ENCODE results near the gene CHPT1. TPM values are rescaled to one million over a fixed set of nuclear protein-coding genes. Genes with fewer than 3 reads are reported as not detected.

CHPT1 gene
- total and polyA plus RNA-seq, 9 of the 15 experiments (the other 6 are each of a cell fraction or from before 2014, with no cell fraction given), result 15.3 to 210 (median 91.9) TPM

DNA sequence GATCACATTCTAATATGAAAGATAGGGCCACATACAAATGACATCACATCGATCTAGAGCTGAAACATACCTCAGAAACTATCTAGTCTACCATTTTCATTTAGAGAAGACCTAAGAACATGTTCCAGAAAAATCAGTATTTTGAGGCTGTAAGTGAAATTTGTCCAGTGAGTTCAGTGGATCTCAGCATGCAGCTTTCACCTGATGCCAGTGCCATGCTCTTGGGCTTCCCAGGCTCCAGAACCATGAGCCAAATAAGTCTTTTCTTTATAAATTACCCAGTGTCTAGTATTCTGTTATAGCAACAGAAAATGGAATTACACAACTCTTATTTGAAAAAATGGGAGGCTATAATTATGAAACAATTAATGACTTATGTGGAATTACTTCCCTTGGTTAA is 9.0 kb downstream of the CHPT1 start (continued):
- TF ChIP-seq TEAD1 (CRISPR knock-in tag; IDR thresholded peaks at IDR 0.05), result no peak
- TF ChIP-seq IFI16 (CRISPR knock-in tag; IDR thresholded peaks at IDR 0.05), result no peak
- TF ChIP-seq RUNX1 (IDR thresholded peaks at IDR 0.05; ENCODE audit: low read depth), result no peak
- no peak for TF ChIP-seq RNF2 (IDR thresholded peaks at IDR 0.05)
- TF ChIP-seq EZH2 (IDR thresholded peaks at IDR 0.05; ENCODE audit: borderline replicate concordance, low read depth, low read length), result no peak

GRCh38 chr12:101707131-101707782 is 9.8 kb downstream of the CHPT1 start:
- DNase-seq (ENCODE audit: extremely low read depth in 1 of 4, low spot score in 3 of 4) (peak; percentile 25 to 77 (median 46)), ATAC-seq (peak; percentile 89), FAIRE-seq (peak; percentile 79)
- Histone ChIP-seq H3K9me1 (ENCODE audit: control insufficient read depth, insufficient read depth, low read length) (peaks cover 4% of the 10 kb centered on the region), H3K27ac (ENCODE audit: extremely low read depth, low read depth, low read length) (peak overlapping the region; percentile 65; the same call in 2 of the 3 replicates), H3K4me1 (replicated peaks in 1 of 2; ENCODE audit: control insufficient read depth in 2 of 2, insufficient read depth in 2 of 2, low read length in 2 of 2) (peaks cover 2 to 35% of the 10 kb centered on the region in 2 experiments; a peak in 4 of 5 replicates), H3K27me3 (ENCODE audit: control insufficient read depth in 2 of 2, insufficient read depth in 2 of 2, low read length in 2 of 2) (no peaks in the 10 kb centered on the region), H4K20me1 (replicated peaks; ENCODE audit: control insufficient read depth, insufficient read depth, low read length) (peaks cover 13% of the 10 kb centered on the region; the same call in 1 of the 2 replicates), H3K4me2 (ENCODE audit: insufficient read depth, low read length) (peak overlapping the region; percentile 50), H2AFZ (ENCODE audit: low read depth, low read length) (no peak overlapping the region), H3K9ac (ENCODE audit: insufficient read depth in 1 of 2, low read depth in 2 of 2, low read length in 2 of 2) (peak overlapping the region; percentile 2 to 34; a peak in 2 of 4 replicates), H3K36me3 (ENCODE audit: control insufficient read depth, insufficient read depth, low read length) (peaks cover 23% of the 10 kb centered on the region), H3K4me3 (no peak overlapping the region), H3K79me2 (ENCODE audit: control insufficient read depth, insufficient read depth, low read length) (peaks cover 85% of the 10 kb centered on the region), H3K9me3 (replicated peaks; ENCODE audit: control insufficient read depth, insufficient read depth, low read depth, low read length) (no peaks in the 10 kb centered on the region)
- ChIA-PET POLR2A (interaction anchor here (0.9 to 1.6 kb wide), 3 partner anchors 9 to 17 kb away, joined by 3 to 6 read pairs (median 3); no protein-coding TSS in a partner anchor), CTCF (ENCODE audit: low intra/inter-chr PET ratio) (no interaction called here)
- in situ Hi-C loops (cut with MboI), result no loop called here
- intact Hi-C loops (cut with micrococcal nuclease), result no loop called here
- BruUV-seq (replicated peaks), result no TSS peak
- TF ChIP-seq EHMT2 (IDR thresholded peaks at IDR 0.05) (peak; percentile 76; the same call in 1 of the 2 replicates), SIRT6 (IDR thresholded peaks at IDR 0.05; ENCODE audit: low read depth, low read length) (no peak), ZNF77 (CRISPR knock-in tag; IDR thresholded peaks at IDR 0.05) (no peak), TEAD1 (CRISPR knock-in tag; IDR thresholded peaks at IDR 0.05) (no peak), XRCC4 (IDR thresholded peaks at IDR 0.05; ENCODE audit: extremely low read depth, insufficient read depth, insufficient read length) (no peak), RFX1 (IDR thresholded peaks at IDR 0.05) (no peak), ZNF586 (CRISPR knock-in tag; conservative IDR thresholded peaks at IDR 0.05) (no peak), EGR1 (conservative IDR thresholded peaks at IDR 0.05) (peak; percentile 74), TCF3 (CRISPR knock-in tag; IDR thresholded peaks at IDR 0.05) (0 out of 2 replicates have a peak, but pooled peaks have one; percentile 42), ASH1L (IDR thresholded peaks at IDR 0.05; ENCODE audit: borderline replicate concordance, low read depth, partially characterized antibody) (no peak), THAP7 (CRISPR knock-in tag; IDR thresholded peaks at IDR 0.05) (no peak), SMARCA4 (IDR thresholded peaks at IDR 0.05) (peak; percentile 81), RBM39 (optimal IDR thresholded peaks at IDR 0.05; ENCODE audit: low read depth, low read length) (no peak), MYBL2 (IDR thresholded peaks at IDR 0.05; ENCODE audit: low read depth) (no peak), MYBL2 (CRISPR knock-in tag; IDR thresholded peaks at IDR 0.05; ENCODE audit: borderline replicate concordance) (no peak)
- TF ChIP-seq, protein P1, sequence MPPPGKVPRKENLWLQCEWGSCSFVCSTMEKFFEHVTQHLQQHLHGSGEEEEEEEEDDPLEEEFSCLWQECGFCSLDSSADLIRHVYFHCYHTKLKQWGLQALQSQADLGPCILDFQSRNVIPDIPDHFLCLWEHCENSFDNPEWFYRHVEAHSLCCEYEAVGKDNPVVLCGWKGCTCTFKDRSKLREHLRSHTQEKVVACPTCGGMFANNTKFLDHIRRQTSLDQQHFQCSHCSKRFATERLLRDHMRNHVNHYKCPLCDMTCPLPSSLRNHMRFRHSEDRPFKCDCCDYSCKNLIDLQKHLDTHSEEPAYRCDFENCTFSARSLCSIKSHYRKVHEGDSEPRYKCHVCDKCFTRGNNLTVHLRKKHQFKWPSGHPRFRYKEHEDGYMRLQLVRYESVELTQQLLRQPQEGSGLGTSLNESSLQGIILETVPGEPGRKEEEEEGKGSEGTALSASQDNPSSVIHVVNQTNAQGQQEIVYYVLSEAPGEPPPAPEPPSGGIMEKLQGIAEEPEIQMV (tag; conservative IDR thresholded peaks at IDR 0.05; ENCODE audit: low read depth), result no peak

All from K562 (cell line).